NCI-H128 (cell line): ENCODE results near the gene BCKDHB.
A peak's percentile ranks its signal among the peaks of the same experiment; 100 is the strongest.

ENCODE experiments used
- DNase-seq: peaks from one replicate; lab custom pipeline; 2025; ENCODE audit not compliant: unreplicated experiment; lab: John Stamatoyannopoulos, UW

The BCKDHB gene

DNA sequence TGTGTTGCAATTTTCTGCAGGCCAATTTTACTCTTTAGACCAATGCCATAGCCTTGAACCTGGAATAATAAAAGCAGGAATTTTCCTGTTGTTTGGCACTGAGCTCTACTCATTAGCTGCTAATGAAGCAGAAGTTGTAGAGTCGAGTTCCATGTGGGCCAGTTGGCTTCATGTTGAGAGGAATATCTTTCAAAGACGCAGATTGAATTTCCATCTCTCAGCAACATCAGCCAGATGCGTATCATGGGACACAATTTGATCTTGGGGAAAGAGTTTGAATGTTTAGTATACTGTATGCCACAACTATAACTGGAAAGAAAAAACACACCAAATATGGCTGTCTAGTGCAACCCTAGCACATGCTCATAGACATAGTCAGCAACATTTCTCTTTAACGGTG, 259.6 kb downstream of the BCKDHB start:
- DNase-seq = no peak

DNA sequence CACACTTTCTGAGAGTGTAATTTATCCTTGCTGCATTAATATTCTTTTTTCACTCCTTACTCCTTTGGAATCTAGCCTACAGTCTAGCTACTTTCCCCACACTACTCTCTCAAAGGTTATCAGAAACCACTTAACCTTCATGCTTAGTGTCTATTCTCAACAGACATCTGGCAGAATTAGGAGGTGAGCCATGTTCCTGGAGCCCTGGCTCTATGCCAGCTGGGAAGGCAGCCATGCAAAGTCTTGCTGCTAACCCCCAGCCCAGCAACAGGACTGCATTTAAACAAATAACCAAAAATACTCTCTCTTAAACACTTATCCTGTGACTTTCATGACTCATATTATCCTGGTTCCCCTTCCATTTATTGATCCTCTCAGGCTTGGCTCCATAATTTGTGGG, 260.2 kb downstream of the BCKDHB start:
- peak; percentile 49 for DNase-seq

DNA sequence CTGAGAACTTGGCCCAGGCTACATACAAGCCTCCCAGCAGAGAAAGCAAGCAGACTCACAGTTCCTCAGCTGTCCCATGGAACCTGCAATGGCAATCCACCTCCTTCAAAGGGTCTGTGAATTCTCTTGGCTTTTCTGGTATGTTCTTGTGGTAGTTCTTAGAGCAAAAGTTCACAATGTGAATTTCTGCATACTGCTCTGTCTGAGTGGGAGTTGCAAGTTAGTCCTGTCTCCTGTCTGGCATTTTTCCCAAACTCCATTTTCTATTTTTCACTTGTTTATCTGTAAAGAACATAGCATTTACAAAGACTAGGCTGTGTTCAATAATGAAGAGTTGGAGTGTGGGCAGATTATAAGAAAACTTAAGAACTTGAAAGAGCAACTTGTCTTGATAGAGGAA, 269.9 kb downstream of the BCKDHB start:
- DNase-seq = no peak

DNA sequence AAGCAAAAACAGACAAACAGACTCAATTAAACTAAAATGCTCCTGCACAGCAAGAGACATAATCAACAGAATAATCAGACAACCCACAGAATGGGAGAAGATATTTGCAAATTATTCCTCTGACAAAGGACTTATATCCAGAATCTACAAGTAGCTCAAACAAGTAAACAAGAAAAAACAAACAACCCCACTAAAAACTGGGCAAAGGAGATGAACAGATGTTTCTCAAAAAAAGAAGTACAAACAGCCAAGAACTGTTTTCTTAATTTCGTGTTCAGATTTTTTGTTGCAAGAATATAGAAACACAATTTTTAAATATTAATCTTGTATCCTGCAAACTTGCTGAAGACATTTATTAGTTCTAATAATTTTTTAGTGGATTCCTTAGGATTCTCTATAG, 274.1 kb downstream of the BCKDHB start:
- no peak for DNase-seq

DNA sequence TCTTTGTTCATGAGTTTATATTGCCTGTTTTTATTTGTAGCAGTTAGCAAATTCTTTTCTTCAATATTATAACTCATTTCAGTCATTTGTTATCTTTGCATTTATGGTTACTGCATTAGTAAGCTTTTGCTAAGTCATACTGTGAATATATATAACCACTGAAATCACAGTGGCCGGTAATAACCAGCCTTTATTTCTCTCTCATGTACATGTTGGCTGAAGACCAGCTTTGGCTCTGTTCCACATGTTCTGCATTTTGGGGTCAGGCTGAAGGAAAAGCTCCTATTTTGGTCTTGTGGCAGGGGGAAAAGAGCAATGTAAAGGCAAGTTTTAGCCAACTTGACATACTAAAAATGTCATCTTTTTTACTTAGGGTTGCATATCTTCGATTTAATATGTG, 276.3 kb downstream of the BCKDHB start:
- DNase-seq = no peak

DNA sequence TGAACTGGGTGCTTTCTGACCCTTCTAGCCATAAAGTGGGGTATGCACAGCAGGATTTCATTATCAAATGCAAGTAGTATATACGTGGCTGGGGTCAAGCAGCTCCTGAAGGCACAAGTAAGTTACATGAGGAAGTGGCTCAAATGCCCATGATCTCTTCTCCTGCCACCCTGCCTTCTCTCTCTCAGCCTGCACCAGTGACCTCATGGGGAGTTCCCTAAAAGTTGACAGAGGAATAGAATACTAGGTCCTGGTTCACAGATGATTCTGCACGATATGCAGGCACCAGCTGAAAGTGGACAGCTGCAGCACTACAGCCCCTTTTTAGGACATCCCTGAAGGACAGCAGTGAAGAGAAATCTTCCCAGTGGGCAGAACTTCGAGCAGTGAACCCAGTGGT, 282.0 kb downstream of the BCKDHB start:
- DNase-seq = no peak
